ENCODE measurements around the gene FGD6. TPM values are rescaled to one million over a fixed set of nuclear protein-coding genes. Genes with fewer than 3 reads are reported as not detected.

FGD6 gene
- total and polyA plus RNA-seq, 2 of the 4 experiments (the other 2 are of a cell fraction): 2.6 to 9.5 TPM

GRCh38 chr12:95197636-95198035 is 19.6 kb downstream of the FGD6 start:
- H3K23ac ChIP-seq (ENCODE audit: low read depth, low read length): no peak overlapping the region
- no peak overlapping the region for H2BK5ac ChIP-seq (ENCODE audit: low read depth, low read length, poor library complexity, severe bottlenecking)
- no peak overlapping the region for H2AFZ ChIP-seq (replicated peaks; ENCODE audit: low read length, poor library complexity)
- H3K9me1 ChIP-seq (ENCODE audit: insufficient read depth, low read length): no peaks in the 10 kb centered on the region
- in situ Hi-C loops (cut with MboI; ENCODE audit: low sequenced_read_pairs): no loop called here
- no peak overlapping the region for H3K9ac ChIP-seq (ENCODE audit: low read depth, low read length)
- H3K4me1 ChIP-seq (ENCODE audit: control insufficient read depth, insufficient read depth, low read length): peaks cover 8% of the 10 kb centered on the region
- no peaks in the 10 kb centered on the region for H3K9me3 ChIP-seq (ENCODE audit: control insufficient read depth, insufficient read depth, low read length)
- TF ChIP-seq POLR2A (IDR thresholded peaks at IDR 0.05; ENCODE audit: low read depth, low read length) (no peak), SMC3 (IDR thresholded peaks at IDR 0.05; ENCODE audit: low read depth, low read length) (no peak), NFE2L2 (IDR thresholded peaks at IDR 0.05; ENCODE audit: low read depth, low read length) (no peak), MXI1 (IDR thresholded peaks at IDR 0.05; ENCODE audit: borderline replicate concordance, low read depth, low read length) (no peak), FOS (IDR thresholded peaks at IDR 0.05; ENCODE audit: low read depth, low read length) (no peak), RFX5 (IDR thresholded peaks at IDR 0.05; ENCODE audit: low read depth, low read length) (no peak), BHLHE40 (IDR thresholded peaks at IDR 0.05; ENCODE audit: low read depth, low read length) (no peak), MAZ (IDR thresholded peaks at IDR 0.05; ENCODE audit: borderline replicate concordance, low read depth, low read length) (no peak), MAFK (IDR thresholded peaks at IDR 0.05; ENCODE audit: low read depth, low read length) (no peak), CHD1 (IDR thresholded peaks at IDR 0.05; ENCODE audit: low read depth, low read length) (no peak)
- TF ChIP-seq, protein P1, sequence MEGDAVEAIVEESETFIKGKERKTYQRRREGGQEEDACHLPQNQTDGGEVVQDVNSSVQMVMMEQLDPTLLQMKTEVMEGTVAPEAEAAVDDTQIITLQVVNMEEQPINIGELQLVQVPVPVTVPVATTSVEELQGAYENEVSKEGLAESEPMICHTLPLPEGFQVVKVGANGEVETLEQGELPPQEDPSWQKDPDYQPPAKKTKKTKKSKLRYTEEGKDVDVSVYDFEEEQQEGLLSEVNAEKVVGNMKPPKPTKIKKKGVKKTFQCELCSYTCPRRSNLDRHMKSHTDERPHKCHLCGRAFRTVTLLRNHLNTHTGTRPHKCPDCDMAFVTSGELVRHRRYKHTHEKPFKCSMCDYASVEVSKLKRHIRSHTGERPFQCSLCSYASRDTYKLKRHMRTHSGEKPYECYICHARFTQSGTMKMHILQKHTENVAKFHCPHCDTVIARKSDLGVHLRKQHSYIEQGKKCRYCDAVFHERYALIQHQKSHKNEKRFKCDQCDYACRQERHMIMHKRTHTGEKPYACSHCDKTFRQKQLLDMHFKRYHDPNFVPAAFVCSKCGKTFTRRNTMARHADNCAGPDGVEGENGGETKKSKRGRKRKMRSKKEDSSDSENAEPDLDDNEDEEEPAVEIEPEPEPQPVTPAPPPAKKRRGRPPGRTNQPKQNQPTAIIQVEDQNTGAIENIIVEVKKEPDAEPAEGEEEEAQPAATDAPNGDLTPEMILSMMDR (conservative IDR thresholded peaks at IDR 0.05; ENCODE audit: low read depth, low read length): no peak
- TF ChIP-seq, protein P2, sequence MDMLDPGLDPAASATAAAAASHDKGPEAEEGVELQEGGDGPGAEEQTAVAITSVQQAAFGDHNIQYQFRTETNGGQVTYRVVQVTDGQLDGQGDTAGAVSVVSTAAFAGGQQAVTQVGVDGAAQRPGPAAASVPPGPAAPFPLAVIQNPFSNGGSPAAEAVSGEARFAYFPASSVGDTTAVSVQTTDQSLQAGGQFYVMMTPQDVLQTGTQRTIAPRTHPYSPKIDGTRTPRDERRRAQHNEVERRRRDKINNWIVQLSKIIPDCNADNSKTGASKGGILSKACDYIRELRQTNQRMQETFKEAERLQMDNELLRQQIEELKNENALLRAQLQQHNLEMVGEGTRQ (IDR thresholded peaks at IDR 0.05; ENCODE audit: low read depth, low read length): no peak
- H3K18ac ChIP-seq (ENCODE audit: low read depth, low read length): no peak overlapping the region
- dilution Hi-C loops (cut with HindIII; ENCODE audit: low sequenced_read_pairs, unreplicated experiment): no loop called here
- no TSS peak for BruUV-seq (replicated peaks)
- ChIA-PET POLR2A (ENCODE audit: unreplicated experiment) (no interaction called here), CTCF (no interaction called here)
- H2BK15ac ChIP-seq (ENCODE audit: low read depth, low read length): no peak overlapping the region
- H3K14ac ChIP-seq (replicated peaks; ENCODE audit: low read depth, low read length): no peak overlapping the region
- DNase-seq (no peak), ATAC-seq (ENCODE audit: low read depth) (no peak)
- H4K5ac ChIP-seq (ENCODE audit: low read depth, low read length): no peak overlapping the region
- no peak overlapping the region for H2AK9ac ChIP-seq (replicated peaks; ENCODE audit: low read depth, low read length, poor library complexity)
- no peak overlapping the region for H2BK120ac ChIP-seq (ENCODE audit: low read depth, low read length)
- H4K8ac ChIP-seq (ENCODE audit: low read depth in 2 of 2, low read length in 2 of 2): no peak overlapping the region
- H3K27me3 ChIP-seq (ENCODE audit: control insufficient read depth, insufficient read depth, low read length): no peaks in the 10 kb centered on the region
- peaks cover 8 to 19% of the 10 kb centered on the region in 2 experiments; a peak in 3 of 4 replicates for H3K79me1 ChIP-seq (ENCODE audit: low read depth in 1 of 2, low read length in 2 of 2)
- H3K4me2 ChIP-seq (ENCODE audit: low read depth, low read length): no peak overlapping the region
- WGBS, 2 experiments (ENCODE audit: extremely low coverage in 2 of 2, insufficient read length in 1 of 2): 50% methylated on average over 1 of the region's 2 CpGs; no CpG with 5 or more reads in 1 of the 2 experiments
- no peak overlapping the region for H3K4me3 ChIP-seq (ENCODE audit: insufficient read depth, low read depth, low read length)
- no peak overlapping the region for H2BK20ac ChIP-seq (ENCODE audit: low read depth, low read length)
- H3K4ac ChIP-seq (ENCODE audit: low read depth, low read length): no peak overlapping the region
- H4K20me1 ChIP-seq (ENCODE audit: insufficient read depth, low read length): no peaks in the 10 kb centered on the region
- H3K56ac ChIP-seq (ENCODE audit: extremely low read depth, insufficient read depth, low read length): no peak overlapping the region
- H3K36me3 ChIP-seq (ENCODE audit: control insufficient read depth, insufficient read depth, low read length): no peaks in the 10 kb centered on the region
- no peak overlapping the region for H2AK5ac ChIP-seq (ENCODE audit: low read depth, low read length)
- no peak overlapping the region for H3K27ac ChIP-seq (ENCODE audit: insufficient read depth, low read length)
- no peak overlapping the region for H4K91ac ChIP-seq (ENCODE audit: insufficient read depth, low read depth, low read length)
- intact Hi-C loops (cut with micrococcal nuclease): no loop called here

All from IMR-90 (cell line).